Glutamatergic neuron (in vitro differentiated cells): ENCODE measurements around the gene AKAP8L. TPM values are rescaled to one million over a fixed set of nuclear protein-coding genes. Genes with fewer than 3 reads are reported as not detected.

ENCODE experiments used
- DNase-seq: peaks from one replicate; pipeline ENCODE4 v3.0.0; 2022
- H3K27ac Mint-ChIP-seq: one replicate; pipeline ENCODE4 v1.8.0; 2020; ENCODE audit warnings: mild to moderate bottlenecking, mixed read lengths, inconsistent platforms; ENCODE audit not compliant: unreplicated experiment
- H3K27me3 Mint-ChIP-seq: one replicate; pipeline ENCODE4 v1.8.0; 2020; ENCODE audit warnings: mild to moderate bottlenecking, moderate library complexity, mixed read lengths, inconsistent platforms; ENCODE audit not compliant: unreplicated experiment
- H3K36me3 Mint-ChIP-seq: one replicate; pipeline ENCODE4 v1.8.0; 2020; ENCODE audit warnings: mild to moderate bottlenecking, mixed read lengths, inconsistent platforms; ENCODE audit not compliant: unreplicated experiment
- H3K4me1 Mint-ChIP-seq: one replicate; pipeline ENCODE4 v1.8.0; 2020; ENCODE audit warnings: mild to moderate bottlenecking, low read depth, mixed read lengths, inconsistent platforms; ENCODE audit not compliant: unreplicated experiment
- H3K4me3 Mint-ChIP-seq: one replicate; pipeline ENCODE4 v1.8.0; 2020; ENCODE audit warnings: mild to moderate bottlenecking, mixed read lengths, inconsistent platforms; ENCODE audit not compliant: unreplicated experiment
- H3K9me3 Mint-ChIP-seq: one replicate; pipeline ENCODE4 v1.8.0; 2020; ENCODE audit warnings: mild to moderate bottlenecking, moderate library complexity, mixed read lengths, inconsistent platforms; ENCODE audit not compliant: unreplicated experiment
- CTCF ChIP-seq: fragments of 200-600 bp; sonication (generic); IDR thresholded peaks from one replicate; pipeline ENCODE4 v1.5.0; 2021; ENCODE audit not compliant: partially characterized antibody, unreplicated experiment
- total RNA-seq: library from RNA; stranded (reverse); fragmentation: NEBNext Ultra II Directional; extraction: Animal tissue kit (Norgen Biotek cat#: 25700); gene quantifications from one replicate; pipeline ENCODE4 v1.2.1, GENCODE V29; 2021; ENCODE audit not compliant: unreplicated experiment

AKAP8L gene
- total RNA-seq, 1 donor from 2014 or later: 354 TPM

- Mint-ChIP-seq H3K27ac (no peak overlapping the region), H3K27me3 (peaks cover 16% of the 10 kb centered on the region), H3K9me3 (peaks cover 14% of the 10 kb centered on the region), H3K36me3 (no peaks in the 10 kb centered on the region), H3K4me1 (peaks cover 2% of the 10 kb centered on the region), H3K4me3 (no peak overlapping the region)
- TF ChIP-seq CTCF: no peak
- DNase-seq: no peak
Measured at GRCh38 chr19:15436012-15436825, 17.4 kb upstream of the AKAP8L start.

- no peak for TF ChIP-seq CTCF
- peaks cover 6% of the 10 kb centered on the region for H3K4me1 Mint-ChIP-seq
- peak overlapping the region; percentile 95 for H3K4me3 Mint-ChIP-seq
- peaks cover 15% of the 10 kb centered on the region for H3K9me3 Mint-ChIP-seq
- peaks cover 18% of the 10 kb centered on the region for H3K27me3 Mint-ChIP-seq
- peak overlapping the region; percentile 99 for H3K27ac Mint-ChIP-seq
- H3K36me3 Mint-ChIP-seq: no peaks in the 10 kb centered on the region
- no peak for DNase-seq
Measured at GRCh38 chr19:15433519-15434069, 14.8 kb upstream of the AKAP8L start.

- H3K4me1 Mint-ChIP-seq: peaks cover 6% of the 10 kb centered on the region
- no peaks in the 10 kb centered on the region for H3K36me3 Mint-ChIP-seq
- H3K4me3 Mint-ChIP-seq: peak overlapping the region; percentile 95
- H3K27ac Mint-ChIP-seq: peak overlapping the region; percentile 99
- peaks cover 18% of the 10 kb centered on the region for H3K27me3 Mint-ChIP-seq
- TF ChIP-seq CTCF: no peak
- peaks cover 15% of the 10 kb centered on the region for H3K9me3 Mint-ChIP-seq
- DNase-seq: peak; percentile 98
Measured at GRCh38 chr19:15432629-15433518, 14.1 kb upstream of the AKAP8L start.

GRCh38 chr19:15432018-15432494, 13.3 kb upstream of the AKAP8L start:
- peak overlapping the region; percentile 98 for H3K27ac Mint-ChIP-seq
- peak overlapping the region; percentile 96 for H3K4me3 Mint-ChIP-seq
- no peaks in the 10 kb centered on the region for H3K36me3 Mint-ChIP-seq
- peaks cover 18% of the 10 kb centered on the region for H3K27me3 Mint-ChIP-seq
- DNase-seq: no peak
- H3K9me3 Mint-ChIP-seq: peaks cover 15% of the 10 kb centered on the region
- peaks cover 6% of the 10 kb centered on the region for H3K4me1 Mint-ChIP-seq
- no peak for TF ChIP-seq CTCF
